HG03575 (cell line): ENCODE results near the gene PBLD.
"Not testable (repeated sequence)": the region's sequence is repeated elsewhere in the genome, so short reads cannot be mapped to it uniquely, and the experiment has no call there.

Experiments used
- ATAC-seq: cut with Tn5 transposase; IDR thresholded peaks from one replicate; pipeline ENCODE4 v1.9.1; 2021; ENCODE audit not compliant: unreplicated experiment, insufficient number of reproducible peaks, low FRiP score; ENCODE audit errors: extremely low read depth

Gene PBLD

GRCh38 chr10:68288717-68289116 lies 44.0 kb downstream of the PBLD start:
- no peak for ATAC-seq

- no peak for ATAC-seq
These were observed 48.4 kb downstream of the PBLD start for GRCh38 chr10:68284062-68285001.

- no peak for ATAC-seq
These were observed 52.0 kb downstream of the PBLD start for GRCh38 chr10:68280758-68281157.

GRCh38 chr10:68278906-68279753 lies 53.6 kb downstream of the PBLD start:
- ATAC-seq, result not testable (repeated sequence)

GRCh38 chr10:68277814-68278213 lies 54.9 kb downstream of the PBLD start:
- not testable (repeated sequence) for ATAC-seq

GRCh38 chr10:68276224-68276623 lies 56.5 kb downstream of the PBLD start:
- no peak for ATAC-seq

- ATAC-seq, result no peak
These were observed 57.1 kb downstream of the PBLD start for GRCh38 chr10:68275600-68276126.

- no peak for ATAC-seq
These were observed 59.9 kb downstream of the PBLD start for GRCh38 chr10:68272833-68273232.

GRCh38 chr10:68271196-68271882 lies 61.4 kb downstream of the PBLD start:
- no peak for ATAC-seq

- no peak for ATAC-seq
These were observed 63.0 kb downstream of the PBLD start for GRCh38 chr10:68269562-68270290.

GRCh38 chr10:68261132-68261856 lies 71.4 kb downstream of the PBLD start:
- no peak for ATAC-seq

GRCh38 chr10:68253346-68253745 lies 79.4 kb downstream of the PBLD start:
- no peak for ATAC-seq

GRCh38 chr10:68251625-68252495 lies 80.9 kb downstream of the PBLD start:
- ATAC-seq, result no peak

GRCh38 chr10:68251151-68251550 lies 81.6 kb downstream of the PBLD start:
- no peak for ATAC-seq

- no peak for ATAC-seq
These were observed 83.4 kb downstream of the PBLD start for GRCh38 chr10:68249297-68249696.

- ATAC-seq, result no peak
These were observed 84.8 kb downstream of the PBLD start for GRCh38 chr10:68247931-68248330.

- not testable (repeated sequence) for ATAC-seq
These were observed 86.3 kb downstream of the PBLD start for GRCh38 chr10:68246397-68246796.
